Activated T-helper 9 cell treated with anti-CD3 and anti-CD28 coated beads, Interleukin-2, amount 50 U/mL, for 16 hours (primary cell): ENCODE results near the gene DPYSL3.
"Not testable (repeated sequence)": the region's sequence is repeated elsewhere in the genome, so short reads cannot be mapped to it uniquely, and the experiment has no call there.

Source experiments
- DNase-seq: peaks from one replicate; pipeline ENCODE4 v3.0.0-alpha.2; 2020; ENCODE audit warnings: low read depth

DPYSL3 gene

GRCh38 chr5:147509710-147510651 lies at the start of gene DPYSL3:
TSS of gene DPYSL3 (minus strand) at chr5:147510068. CDS start at chr5:147509858, 210 bp downstream.
- no peak for DNase-seq

- no peak for DNase-seq
These were observed 49.0 kb upstream of the DPYSL3 start for GRCh38 chr5:147558826-147559225.

GRCh38 chr5:147557876-147558745 lies 48.2 kb upstream of the DPYSL3 start:
- no peak for DNase-seq

- no peak for DNase-seq
These were observed 45.3 kb upstream of the DPYSL3 start for GRCh38 chr5:147555176-147555575.

- DNase-seq, result no peak
These were observed 44.5 kb upstream of the DPYSL3 start for GRCh38 chr5:147554261-147554817.

GRCh38 chr5:147553817-147554216 lies 43.9 kb upstream of the DPYSL3 start:
- not testable (repeated sequence) for DNase-seq

- no peak for DNase-seq
These were observed 43.0 kb upstream of the DPYSL3 start for GRCh38 chr5:147552897-147553296.

GRCh38 chr5:147551677-147552076 lies 41.8 kb upstream of the DPYSL3 start:
- no peak for DNase-seq

GRCh38 chr5:147547730-147548129 lies 37.9 kb upstream of the DPYSL3 start:
- no peak for DNase-seq

- no peak for DNase-seq
These were observed 34.7 kb upstream of the DPYSL3 start for GRCh38 chr5:147544556-147544955.

- no peak for DNase-seq
These were observed 29.2 kb upstream of the DPYSL3 start for GRCh38 chr5:147539053-147539452.

- no peak for DNase-seq
These were observed 28.4 kb upstream of the DPYSL3 start for GRCh38 chr5:147538236-147538635.

- no peak for DNase-seq
These were observed 24.5 kb upstream of the DPYSL3 start for GRCh38 chr5:147534172-147534951.

GRCh38 chr5:147532156-147532555 lies 22.3 kb upstream of the DPYSL3 start:
- no peak for DNase-seq

GRCh38 chr5:147530530-147531389 lies 20.9 kb upstream of the DPYSL3 start:
- DNase-seq, result no peak

- no peak for DNase-seq
These were observed 13.2 kb upstream of the DPYSL3 start for GRCh38 chr5:147523069-147523468.

GRCh38 chr5:147522435-147522834 lies 12.6 kb upstream of the DPYSL3 start:
- DNase-seq, result no peak

GRCh38 chr5:147520450-147520849 lies 10.6 kb upstream of the DPYSL3 start:
- DNase-seq, result no peak

GRCh38 chr5:147519380-147519779 lies 9.5 kb upstream of the DPYSL3 start:
- DNase-seq, result no peak

GRCh38 chr5:147517383-147517782 lies 7.5 kb upstream of the DPYSL3 start:
- DNase-seq, result no peak

- no peak for DNase-seq
These were observed 5.4 kb upstream of the DPYSL3 start for GRCh38 chr5:147515269-147515668.
